Measurements from ENCODE around the gene SELENOM. TPM values are rescaled to one million over a fixed set of nuclear protein-coding genes. Genes with fewer than 3 reads are reported as not detected.

The SELENOM gene
- total RNA-seq, 2 donors from 2014 or later, result 453 to 1,695 TPM

DNA sequence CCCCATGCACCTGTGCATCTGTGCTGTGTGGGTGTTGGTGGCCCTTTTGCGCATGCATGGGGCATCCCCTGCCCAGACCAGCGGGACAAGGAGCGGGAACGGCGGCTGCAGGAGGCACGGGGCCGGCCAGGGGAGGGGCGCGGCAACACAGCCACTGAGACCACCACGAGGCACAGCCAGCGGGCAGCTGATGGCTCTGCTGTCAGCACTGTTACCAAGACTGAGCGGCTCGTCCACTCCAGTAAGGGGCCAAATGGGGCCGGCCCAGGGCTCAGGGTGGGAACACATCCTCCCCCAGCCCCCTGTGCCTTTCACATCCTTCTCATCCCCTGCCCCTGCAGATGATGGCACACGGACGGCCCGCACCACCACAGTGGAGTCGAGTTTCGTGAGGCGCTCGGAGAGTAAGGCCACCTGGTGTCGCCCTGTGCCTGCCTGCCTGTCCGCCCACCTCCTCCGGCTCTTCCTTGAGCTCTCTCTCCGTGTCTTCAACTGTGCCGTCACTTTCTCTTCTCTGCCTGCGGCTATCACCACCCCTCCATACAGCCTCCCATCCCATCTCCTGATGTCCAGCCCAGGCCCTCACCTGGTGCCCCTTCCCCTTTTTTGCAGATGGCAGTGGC, 10.6 kb downstream of the SELENOM start:
- no peak for TF ChIP-seq CTCF (IDR thresholded peaks at IDR 0.05)
- ATAC-seq (ENCODE audit: insufficient number of reproducible peaks, low FRiP score, low read depth), result no peak
- Histone ChIP-seq H3K9me3 (no peaks in the 10 kb centered on the region), H3K27ac (peak overlapping the region; percentile 76 to 99), H3K4me3 (no peak overlapping the region), H3K27me3 (replicated peaks; ENCODE audit: insufficient read depth) (no peaks in the 10 kb centered on the region), H3K36me3 (peaks cover 80% of the 10 kb centered on the region), H3K4me1 (ENCODE audit: control insufficient read depth in 1 of 2, low read depth in 2 of 2) (peaks cover 40 to 95% of the 10 kb centered on the region in 2 donors)
- DNase-seq (ENCODE audit: low spot score), result no peak

DNA sequence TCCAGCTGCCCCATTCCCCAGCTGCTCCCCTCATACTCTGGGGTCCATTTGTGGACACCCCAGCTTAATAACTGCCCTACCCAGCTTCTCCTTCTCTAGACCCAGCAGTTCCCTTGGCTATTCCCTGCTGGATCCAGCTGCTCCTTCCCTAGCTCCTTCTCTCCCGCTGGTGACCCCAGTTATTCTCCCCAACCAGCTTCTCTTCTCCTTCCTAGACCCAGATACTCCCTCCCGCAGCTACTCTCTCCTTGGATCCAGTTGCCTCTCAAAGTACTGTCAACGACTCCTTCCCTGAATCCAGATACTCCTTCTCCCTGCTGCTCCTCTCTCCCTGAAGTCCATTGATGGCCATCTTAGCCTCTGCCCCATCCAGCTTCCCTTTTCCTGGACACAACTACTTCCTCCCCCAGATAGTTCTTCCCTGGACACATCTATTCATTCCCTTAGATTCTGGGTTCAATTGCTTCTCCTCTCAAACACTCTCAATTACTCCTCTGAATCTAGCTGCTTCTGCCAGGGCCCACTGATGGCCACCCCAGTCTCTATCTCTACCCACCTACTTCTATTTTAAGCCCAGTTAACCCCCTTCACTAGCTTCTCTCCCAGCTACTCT, 11.6 kb downstream of the SELENOM start:
- DNase-seq (ENCODE audit: low spot score) (no peak), ATAC-seq (ENCODE audit: insufficient number of reproducible peaks, low FRiP score, low read depth) (no peak)
- H3K27ac ChIP-seq, result peak overlapping the region; percentile 76 to 99
- TF ChIP-seq CTCF (IDR thresholded peaks at IDR 0.05), result no peak
- no peak overlapping the region for H3K4me3 ChIP-seq
- peaks cover 85% of the 10 kb centered on the region for H3K36me3 ChIP-seq
- H3K4me1 ChIP-seq (ENCODE audit: control insufficient read depth in 1 of 2, low read depth in 2 of 2), result peaks cover 30 to 95% of the 10 kb centered on the region in 2 donors
- no peaks in the 10 kb centered on the region for H3K9me3 ChIP-seq
- no peaks in the 10 kb centered on the region for H3K27me3 ChIP-seq (replicated peaks; ENCODE audit: insufficient read depth)

GRCh38 chr22:31094741-31095140, 12.6 kb downstream of the SELENOM start:
- Histone ChIP-seq H3K27ac (peak overlapping the region; percentile 76 to 99), H3K9me3 (no peaks in the 10 kb centered on the region), H3K36me3 (peaks cover 80% of the 10 kb centered on the region), H3K27me3 (replicated peaks; ENCODE audit: insufficient read depth) (no peaks in the 10 kb centered on the region), H3K4me1 (ENCODE audit: control insufficient read depth in 1 of 2, low read depth in 2 of 2) (peaks cover 28 to 95% of the 10 kb centered on the region in 2 donors), H3K4me3 (no peak overlapping the region)
- DNase-seq (ENCODE audit: low spot score), result no peak
- no peak for TF ChIP-seq CTCF (IDR thresholded peaks at IDR 0.05)
- no peak for ATAC-seq (ENCODE audit: insufficient number of reproducible peaks, low FRiP score, low read depth)

GRCh38 chr22:31094021-31094551, 13.3 kb downstream of the SELENOM start:
- TF ChIP-seq CTCF (IDR thresholded peaks at IDR 0.05), result no peak
- Histone ChIP-seq H3K9me3 (no peaks in the 10 kb centered on the region), H3K4me3 (peak overlapping the region; percentile 42), H3K27me3 (replicated peaks; ENCODE audit: insufficient read depth) (no peaks in the 10 kb centered on the region), H3K36me3 (peaks cover 80% of the 10 kb centered on the region), H3K27ac (peak overlapping the region; percentile 73 to 83), H3K4me1 (ENCODE audit: control insufficient read depth in 1 of 2, low read depth in 2 of 2) (peaks cover 30 to 95% of the 10 kb centered on the region in 2 donors)
- DNase-seq (ENCODE audit: low spot score) (no peak), ATAC-seq (ENCODE audit: insufficient number of reproducible peaks, low FRiP score, low read depth) (no peak)

DNA sequence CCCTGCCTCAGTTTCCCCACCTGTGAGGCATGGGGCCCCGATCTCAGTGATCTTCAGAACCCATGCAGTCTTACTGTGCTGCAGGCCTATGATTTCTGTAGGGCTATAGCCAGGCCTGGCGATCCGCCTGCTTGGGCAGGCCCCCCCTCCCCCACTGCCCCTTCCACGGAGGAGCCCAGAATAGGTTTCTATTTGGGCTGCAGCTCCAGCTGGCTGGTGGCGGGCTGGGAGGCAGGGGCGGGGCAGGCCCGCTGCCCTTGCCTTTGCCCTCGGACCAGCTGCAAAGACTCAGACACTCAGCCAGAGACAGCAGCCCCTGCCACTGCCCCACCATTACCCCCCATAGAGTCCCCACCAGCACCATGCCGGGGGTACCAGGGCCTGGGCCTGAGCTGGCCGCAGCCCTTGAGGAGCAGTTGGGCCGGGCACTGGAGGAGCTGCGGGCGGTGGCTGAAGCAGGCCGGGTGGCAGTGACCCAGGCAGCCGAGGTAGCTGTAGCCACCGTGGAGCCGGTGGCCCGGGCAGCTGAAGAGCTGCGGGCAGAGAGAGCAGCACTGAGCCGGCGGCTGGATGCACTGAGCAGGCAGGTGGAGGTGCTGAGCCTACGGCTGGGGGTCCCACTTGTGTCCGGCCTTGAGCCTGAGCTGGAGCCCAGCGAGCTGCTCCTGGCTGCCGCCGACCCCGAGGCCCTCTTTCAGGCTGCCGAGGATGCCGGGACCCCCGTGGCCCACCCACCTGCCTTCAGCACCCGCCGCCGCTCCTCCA, 14.1 kb downstream of the SELENOM start:
- no peak for DNase-seq (ENCODE audit: low spot score)
- peak; percentile 41 for ATAC-seq (ENCODE audit: insufficient number of reproducible peaks, low FRiP score, low read depth)

More for the DNA sequence above, 14.1 kb downstream of the SELENOM start:
- Histone ChIP-seq H3K9me3 (no peaks in the 10 kb centered on the region), H3K27me3 (replicated peaks; ENCODE audit: insufficient read depth) (no peaks in the 10 kb centered on the region), H3K4me1 (ENCODE audit: control insufficient read depth in 1 of 2, low read depth in 2 of 2) (peaks cover 25 to 98% of the 10 kb centered on the region in 2 donors), H3K27ac (peak overlapping the region; percentile 73 to 88), H3K36me3 (peaks cover 81% of the 10 kb centered on the region), H3K4me3 (peak overlapping the region; percentile 42)
- TF ChIP-seq CTCF (IDR thresholded peaks at IDR 0.05), result no peak
